GM18873 (cell line): Measurements from ENCODE around the gene ETNK1.

Experiments used
- ATAC-seq: cut with Tn5 transposase; IDR thresholded peaks from one replicate; pipeline ENCODE4 v1.9.1; 2021; ENCODE audit warnings: mild to moderate bottlenecking, moderate library complexity, moderate number of reproducible peaks; ENCODE audit not compliant: unreplicated experiment, low FRiP score

ETNK1 gene

GRCh38 chr12:22729957-22730443 is 105.0 kb downstream of the ETNK1 start:
- ATAC-seq: no peak

GRCh38 chr12:22731236-22731635 is 106.3 kb downstream of the ETNK1 start:
- no peak for ATAC-seq

GRCh38 chr12:22733756-22734155 is 108.8 kb downstream of the ETNK1 start:
- no peak for ATAC-seq

GRCh38 chr12:22738945-22739344 is 114.0 kb downstream of the ETNK1 start:
- no peak for ATAC-seq
